NOMO-1 treated with DMSO at 0.1 percent for 48 hours (cell line): ENCODE data around the gene HMMR.
"Not testable (repeated sequence)": the region's sequence is repeated elsewhere in the genome, so short reads cannot be mapped to it uniquely, and the experiment has no call there.

Experiments used
- DNase-seq: peaks from one replicate; lab custom pipeline; 2025; ENCODE audit not compliant: unreplicated experiment; lab: John Stamatoyannopoulos, UW

The HMMR gene

DNA sequence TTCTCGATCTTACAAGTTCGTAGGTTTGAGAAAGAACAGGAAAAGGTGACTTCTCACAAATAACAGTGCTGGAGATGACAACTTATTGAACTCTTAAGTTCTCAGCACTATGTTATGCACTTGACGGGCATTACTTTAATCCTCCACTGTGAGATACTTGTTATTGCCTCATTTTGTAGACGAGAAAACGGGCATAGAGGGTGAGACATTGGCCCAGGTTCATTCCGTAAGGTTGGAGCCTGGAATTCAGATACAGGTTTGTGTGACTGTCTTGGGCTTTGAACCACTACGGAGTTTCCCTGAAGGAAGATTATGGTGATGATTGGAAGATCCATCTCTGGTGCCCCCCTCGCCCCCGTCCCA, 45.6 kb downstream of the HMMR start:
- DNase-seq: no peak

DNA sequence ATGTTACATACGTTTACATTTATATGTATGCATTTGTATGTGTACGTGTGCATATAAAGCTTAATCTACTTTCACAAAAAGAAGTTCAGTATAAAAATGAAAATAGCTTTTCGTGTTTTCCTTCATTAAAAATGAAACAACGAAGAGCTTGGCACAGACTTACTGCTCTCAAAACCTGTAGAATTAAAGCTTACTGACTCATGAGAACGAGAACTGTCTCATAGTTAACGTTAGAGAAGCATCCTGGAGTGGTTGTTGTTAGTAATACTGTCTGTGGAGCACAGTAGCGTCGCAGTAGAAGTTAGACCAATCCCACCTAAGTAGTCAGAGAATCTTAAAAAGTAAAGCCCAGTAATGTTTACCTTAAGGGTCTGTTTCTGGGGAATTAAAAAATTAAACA, 46.3 kb downstream of the HMMR start:
- DNase-seq: peak; percentile 20

DNA sequence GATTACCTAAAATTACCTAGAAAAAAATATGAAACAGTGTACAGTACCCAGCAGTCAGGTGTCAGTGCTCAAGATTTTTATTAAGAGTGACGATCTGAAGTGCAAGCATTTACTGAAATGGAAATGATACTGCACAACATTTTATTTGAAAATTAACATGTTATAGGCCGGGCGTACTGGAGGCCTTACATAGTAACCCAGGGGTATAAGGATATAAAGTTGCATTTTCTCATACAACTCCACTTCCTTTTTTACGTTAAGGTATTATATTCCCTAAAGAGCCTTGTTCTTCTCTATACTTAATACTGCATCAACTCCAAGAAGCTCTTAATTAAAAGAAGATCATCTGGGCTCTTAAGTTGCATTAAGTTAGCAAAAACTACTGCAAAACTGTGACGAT, 48.3 kb downstream of the HMMR start:
- no peak for DNase-seq

DNA sequence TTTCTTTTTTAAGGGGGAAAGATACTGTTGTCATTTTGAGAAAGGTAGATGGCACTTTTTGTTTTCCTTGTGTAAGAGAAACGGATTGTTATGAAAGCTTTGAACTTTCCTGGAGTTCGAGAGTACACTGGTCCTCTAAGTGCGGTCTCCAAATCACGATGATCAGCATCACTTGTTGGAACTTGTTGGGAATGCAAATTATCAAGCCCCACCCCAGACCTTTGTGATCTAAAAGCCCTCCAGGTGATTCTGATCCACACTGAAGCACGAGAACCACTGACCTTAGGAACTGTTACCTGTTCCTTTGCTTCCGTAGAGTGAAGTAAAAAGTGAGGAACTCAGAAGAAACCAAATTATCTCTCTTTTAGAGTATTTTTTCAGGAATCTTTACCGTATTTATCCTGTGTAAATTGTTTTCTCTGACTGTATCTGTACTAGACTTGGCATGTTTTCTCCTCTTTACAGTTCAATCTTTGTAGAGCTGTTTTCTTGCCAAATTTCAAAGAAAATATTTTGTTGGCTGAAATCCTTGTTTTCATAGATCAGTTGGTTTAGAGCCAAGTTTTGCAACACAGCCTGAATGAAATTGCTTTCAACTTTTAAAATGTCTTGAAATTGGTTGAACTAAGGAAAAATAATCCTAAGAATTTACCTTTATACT, 49.0 kb downstream of the HMMR start:
- no peak for DNase-seq

DNA sequence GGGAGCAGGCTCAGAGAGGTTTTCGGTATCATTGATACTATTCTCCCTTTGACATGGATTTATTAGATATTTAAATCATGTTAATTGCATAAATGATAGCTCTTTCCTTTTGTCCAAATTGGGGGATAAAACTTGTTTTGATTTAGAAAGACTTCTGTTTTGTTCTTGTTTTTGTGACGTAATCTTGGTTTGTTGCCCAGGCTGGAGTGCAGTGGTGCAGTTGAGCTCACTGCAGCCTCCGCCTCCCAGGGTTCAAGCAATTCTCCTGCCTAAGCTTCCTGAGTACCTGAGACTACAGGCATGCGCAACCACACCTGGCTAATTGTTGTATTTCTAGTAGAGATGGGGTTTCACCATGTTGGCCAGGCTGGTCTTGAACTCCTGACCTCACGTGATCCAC, 52.1 kb downstream of the HMMR start:
- no peak for DNase-seq

DNA sequence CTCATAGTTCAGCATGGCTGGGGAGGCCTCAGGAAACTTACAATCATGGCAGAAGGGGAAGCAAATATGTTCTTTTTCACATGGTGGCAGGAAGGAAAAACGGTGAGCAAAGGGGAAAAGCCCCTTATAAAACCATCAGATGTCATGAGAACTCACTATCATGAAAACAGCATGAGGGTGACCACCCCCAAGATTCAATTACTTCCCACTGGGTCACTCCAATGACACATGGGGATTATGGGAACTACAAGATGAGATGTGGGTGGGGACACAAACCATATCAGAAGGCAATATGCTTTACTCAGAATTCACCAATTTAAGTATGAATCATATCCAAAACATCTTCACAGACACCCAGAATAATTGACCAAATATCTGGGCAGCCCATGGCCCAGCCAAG, 64.7 kb downstream of the HMMR start:
- no peak for DNase-seq

DNA sequence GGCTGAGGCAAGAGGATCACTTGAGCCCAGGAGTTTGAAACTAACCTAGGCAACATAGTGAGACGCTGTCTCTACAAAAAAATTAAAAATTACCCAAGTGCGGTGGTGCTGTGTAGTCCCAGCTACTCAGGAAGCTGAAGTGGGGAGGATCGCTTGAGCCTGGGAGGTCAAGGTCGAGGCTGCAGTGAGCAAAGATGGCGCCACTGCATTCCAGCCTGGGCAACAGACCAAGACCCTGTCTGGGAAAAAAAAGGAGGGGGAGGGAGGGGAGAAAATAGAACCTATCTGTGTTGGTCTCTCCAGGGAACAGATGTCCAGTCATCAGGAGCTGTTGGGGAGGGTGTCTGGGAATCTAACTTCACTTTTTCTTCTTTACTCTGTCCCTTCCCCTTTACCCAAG, 69.3 kb downstream of the HMMR start:
- DNase-seq: no peak

DNA sequence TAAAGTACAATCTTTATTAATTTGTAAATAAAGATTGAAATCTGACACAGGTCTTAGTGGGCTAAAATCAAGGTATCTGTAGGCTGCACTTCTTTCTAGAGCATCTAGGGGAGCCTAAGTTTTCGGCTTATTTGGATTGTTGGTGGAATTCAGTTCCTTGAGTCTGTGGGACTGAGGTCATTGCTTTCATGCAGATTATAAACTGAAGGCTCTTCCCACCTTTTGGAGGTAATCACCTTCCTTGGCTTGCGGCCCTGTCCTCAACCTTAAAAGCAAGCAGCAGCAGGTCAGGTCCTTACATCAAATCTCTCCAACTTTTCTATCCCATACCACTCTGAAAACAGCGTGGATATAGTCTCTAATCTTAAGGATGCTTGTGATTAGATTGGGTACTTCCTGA, 70.8 kb downstream of the HMMR start:
- no peak for DNase-seq

DNA sequence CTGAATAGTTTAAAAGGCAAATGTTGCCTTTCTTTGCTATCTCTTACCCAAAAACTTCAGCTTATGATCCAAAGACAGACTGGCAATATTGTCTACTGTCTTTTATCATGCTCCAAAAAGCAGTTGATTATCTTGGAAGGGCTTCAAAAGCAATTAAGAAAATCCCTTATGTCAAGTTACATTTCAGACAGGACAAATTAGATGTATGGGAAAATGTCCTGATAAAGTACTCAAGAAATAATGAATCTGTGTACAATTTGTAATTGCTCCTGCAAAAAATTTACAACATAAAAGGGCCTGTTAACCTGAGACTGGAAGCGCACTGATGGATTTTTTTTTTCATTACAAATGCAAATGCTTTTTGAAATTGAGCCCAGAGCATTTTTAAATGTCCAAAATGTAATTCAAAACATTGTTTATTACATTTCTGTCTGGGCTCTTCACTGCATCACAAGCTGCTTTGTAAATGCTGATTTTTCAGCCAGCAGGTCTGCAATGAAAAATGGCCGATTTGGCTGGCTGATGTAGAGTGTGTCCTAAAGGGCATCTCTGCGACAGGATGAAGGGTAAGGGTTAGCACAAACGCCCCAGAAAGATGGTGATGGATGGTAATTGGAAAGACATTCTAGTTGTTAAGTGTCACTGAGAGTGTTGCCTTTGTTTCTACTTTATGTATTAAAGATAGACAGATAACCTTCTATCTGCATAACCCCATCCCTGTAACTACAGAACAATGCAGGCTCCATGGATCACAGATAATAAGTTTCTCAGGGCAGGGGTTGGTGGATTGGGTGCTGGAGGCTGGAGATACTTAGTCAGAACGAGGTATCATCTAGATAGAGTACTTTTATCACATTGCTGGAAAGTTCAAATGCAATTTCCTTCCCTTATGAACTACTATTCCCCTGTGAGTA, 72.0 kb downstream of the HMMR start:
- DNase-seq: no peak

DNA sequence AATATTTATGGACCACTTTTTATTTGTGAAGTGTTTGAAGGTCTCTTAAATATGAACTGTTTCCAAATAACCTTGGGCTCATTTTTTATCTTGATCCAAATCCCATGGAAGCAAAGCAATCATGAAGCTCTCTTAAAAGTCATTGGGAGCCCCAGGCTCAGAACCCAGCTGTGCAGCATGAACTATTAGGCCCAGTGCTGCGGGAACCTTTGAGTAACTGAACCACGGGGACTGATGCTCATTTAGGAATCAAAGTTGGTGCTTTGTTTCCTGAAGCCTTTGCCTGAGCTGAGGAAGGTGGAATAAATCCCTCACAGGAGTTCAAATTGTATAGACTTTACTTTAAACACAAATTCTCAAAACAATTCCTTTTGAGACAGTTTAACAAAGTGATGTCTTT, 72.8 kb downstream of the HMMR start:
- DNase-seq: no peak

DNA sequence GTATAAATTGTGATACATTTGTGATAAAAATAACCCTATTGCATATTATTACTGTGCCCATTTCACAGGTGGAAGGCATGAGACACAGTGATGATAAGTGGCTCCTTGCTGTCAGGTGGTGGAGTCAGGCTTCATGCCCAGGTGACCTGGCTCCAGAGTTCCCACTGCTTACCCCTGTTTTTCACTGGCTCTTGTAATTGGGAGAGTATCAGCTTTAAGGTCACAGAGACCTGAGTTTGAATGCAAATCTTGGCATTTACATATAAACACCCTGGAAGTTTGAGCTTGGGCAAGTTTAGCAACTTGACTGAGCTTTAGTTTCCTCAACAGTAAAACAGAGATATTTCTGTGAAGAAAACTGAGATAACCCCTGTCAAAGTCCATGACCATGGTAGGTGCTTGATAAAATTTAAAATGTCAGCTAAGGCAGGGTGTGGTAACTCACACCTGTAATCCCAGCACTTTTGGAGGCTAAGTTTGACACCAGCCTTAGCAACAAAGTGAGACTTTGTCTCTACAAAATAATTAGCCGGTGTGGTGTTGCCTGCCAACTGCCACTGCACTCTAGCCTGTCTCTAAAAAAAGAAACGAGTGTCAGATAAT, 74.2 kb downstream of the HMMR start:
- DNase-seq: no peak

DNA sequence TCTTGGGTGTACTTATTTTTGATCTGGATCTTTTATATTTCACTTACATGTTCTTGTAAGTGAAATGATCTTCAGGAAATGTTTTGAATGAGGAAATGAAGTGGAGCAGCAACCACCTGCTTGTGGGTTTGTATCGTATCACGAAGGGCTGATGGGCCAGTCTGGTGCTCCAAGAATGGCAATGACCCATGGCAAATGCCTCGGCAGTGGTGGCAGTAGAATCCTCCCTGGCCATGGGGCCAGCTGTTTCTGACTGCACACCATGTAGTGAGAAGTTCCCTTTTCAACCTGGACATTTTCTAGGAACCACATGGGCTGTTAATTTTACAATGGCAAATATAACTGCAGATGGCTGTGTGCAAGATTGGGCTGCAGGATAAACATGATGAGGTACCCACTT, 74.9 kb downstream of the HMMR start:
- no peak for DNase-seq

DNA sequence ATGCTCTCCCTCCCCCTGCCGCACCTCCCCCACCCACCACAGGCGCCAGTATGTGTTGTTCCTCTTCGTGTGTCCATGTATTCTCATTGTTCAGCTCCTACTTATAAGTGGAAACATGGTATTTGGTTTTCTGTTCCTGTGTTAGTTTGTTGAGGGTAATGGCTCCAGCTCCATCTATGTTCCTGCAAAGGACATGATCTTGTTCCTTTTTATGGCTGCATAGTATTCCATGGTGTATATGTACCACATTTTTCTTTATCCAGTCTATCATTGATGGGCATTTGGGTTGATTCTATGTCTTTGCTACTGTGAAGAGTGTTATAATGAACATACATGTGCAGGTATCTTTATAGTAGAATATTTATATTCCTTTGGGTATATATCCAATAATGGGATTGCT, 76.0 kb downstream of the HMMR start:
- not testable (repeated sequence) for DNase-seq

DNA sequence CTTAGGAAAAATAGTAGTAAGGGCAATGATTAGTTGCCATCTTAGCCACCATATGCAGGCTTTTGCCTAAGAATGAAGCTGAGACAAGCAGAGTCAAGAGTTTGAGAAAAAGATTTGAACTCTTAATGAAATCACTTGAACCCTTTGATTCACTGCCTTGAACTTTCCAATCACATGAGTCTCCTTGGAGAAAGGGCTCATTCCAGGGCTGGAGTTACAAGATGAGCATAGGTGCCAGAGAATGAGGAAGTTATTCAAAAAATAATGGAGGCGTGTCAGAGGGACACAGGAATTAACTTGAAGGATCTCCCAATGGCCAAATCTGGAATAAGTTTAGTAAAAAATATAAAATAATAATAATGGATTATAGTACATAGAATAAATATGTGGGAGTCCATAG, 80.3 kb downstream of the HMMR start:
- no peak for DNase-seq
